ENCODE data around the gene PIP5K1A. TPM values are rescaled to one million over a fixed set of nuclear protein-coding genes. Genes with fewer than 3 reads are reported as not detected.

PIP5K1A gene
- total and polyA plus RNA-seq, 9 of the 15 experiments (the other 6 are each of a cell fraction or from before 2014, with no cell fraction given): 1.9 to 42.4 (median 18.8) TPM

DNA sequence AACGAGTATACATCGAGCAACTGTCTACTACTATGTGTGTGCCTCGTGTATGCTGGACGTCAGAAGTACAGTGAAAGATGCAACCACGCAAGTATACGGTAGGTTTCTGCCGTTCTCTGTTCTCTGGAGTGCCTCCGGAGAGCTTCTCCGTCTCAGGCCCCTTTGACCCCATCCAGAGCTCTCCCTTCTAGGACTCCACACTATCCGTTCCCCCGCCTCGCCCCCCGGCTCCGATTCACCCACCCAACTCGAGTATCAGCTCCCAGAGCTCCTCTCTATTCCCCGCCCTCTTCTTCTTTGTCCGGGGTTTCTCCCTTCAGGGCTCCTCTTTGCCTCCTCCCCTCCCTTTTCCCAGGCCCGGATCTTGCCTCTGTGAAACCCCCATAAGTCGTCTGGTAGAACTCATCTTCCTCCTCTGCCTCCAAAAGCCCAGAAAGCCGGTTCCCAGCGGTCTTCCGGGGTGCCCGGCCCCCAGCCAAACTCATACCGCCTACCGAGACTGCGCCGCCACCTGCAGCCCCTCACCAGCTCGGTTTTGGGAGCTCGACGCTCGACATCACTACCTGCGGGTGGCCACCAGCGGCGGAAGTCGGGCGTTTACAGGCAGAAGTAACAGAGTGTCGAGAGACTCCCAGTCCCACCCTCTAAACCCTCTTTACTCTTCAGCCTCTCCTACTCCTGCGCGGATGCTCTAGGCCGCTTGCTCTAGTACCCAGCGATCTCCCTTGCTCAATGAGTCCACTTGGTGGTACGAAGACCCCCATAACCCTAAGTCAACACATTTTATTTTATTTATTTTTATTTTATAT lies 8.5 kb upstream of the PIP5K1A start, which contains the start of gene VPS72 (continued):
- TF ChIP-seq HIVEP1 (CRISPR knock-in tag; IDR thresholded peaks at IDR 0.05): no peak
- TF ChIP-seq, protein P1, sequence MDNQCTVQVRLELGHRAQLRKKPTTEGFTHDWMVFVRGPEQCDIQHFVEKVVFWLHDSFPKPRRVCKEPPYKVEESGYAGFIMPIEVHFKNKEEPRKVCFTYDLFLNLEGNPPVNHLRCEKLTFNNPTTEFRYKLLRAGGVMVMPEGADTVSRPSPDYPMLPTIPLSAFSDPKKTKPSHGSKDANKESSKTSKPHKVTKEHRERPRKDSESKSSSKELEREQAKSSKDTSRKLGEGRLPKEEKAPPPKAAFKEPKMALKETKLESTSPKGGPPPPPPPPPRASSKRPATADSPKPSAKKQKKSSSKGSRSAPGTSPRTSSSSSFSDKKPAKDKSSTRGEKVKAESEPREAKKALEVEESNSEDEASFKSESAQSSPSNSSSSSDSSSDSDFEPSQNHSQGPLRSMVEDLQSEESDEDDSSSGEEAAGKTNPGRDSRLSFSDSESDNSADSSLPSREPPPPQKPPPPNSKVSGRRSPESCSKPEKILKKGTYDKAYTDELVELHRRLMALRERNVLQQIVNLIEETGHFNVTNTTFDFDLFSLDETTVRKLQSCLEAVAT (IDR thresholded peaks at IDR 0.05): peak in 1 of 2 experiments; percentile 100; a peak in 2 of 4 replicates
- no peak for TF ChIP-seq MTF1 (CRISPR knock-in tag; IDR thresholded peaks at IDR 0.05; ENCODE audit: borderline replicate concordance)
- TF ChIP-seq PURB (CRISPR knock-in tag; IDR thresholded peaks at IDR 0.05; ENCODE audit: low read depth): no peak
- TF ChIP-seq HMGN3 (IDR thresholded peaks at IDR 0.05; ENCODE audit: borderline replicate concordance, extremely low read depth, insufficient read length, low read depth, low read length): peak; percentile 69
- no peak for TF ChIP-seq RFX7 (CRISPR knock-in tag; IDR thresholded peaks at IDR 0.05)
- TF ChIP-seq FOXM1 (IDR thresholded peaks at IDR 0.05; ENCODE audit: low read depth): peak; percentile 84
- no peak for TF ChIP-seq FOXM1 (CRISPR knock-in tag; IDR thresholded peaks at IDR 0.05; ENCODE audit: low read depth)
- peak; percentile 15; the same call in 1 of the 2 replicates for TF ChIP-seq MEF2A (IDR thresholded peaks at IDR 0.05; ENCODE audit: control insufficient read depth, low read depth, low read length)
- TF ChIP-seq BDP1 (IDR thresholded peaks at IDR 0.05; ENCODE audit: insufficient read depth, insufficient read length): no peak
- TF ChIP-seq POLR2B (IDR thresholded peaks at IDR 0.05; ENCODE audit: low read depth, partially characterized antibody): peak; percentile 83
- TF ChIP-seq MCM5 (IDR thresholded peaks at IDR 0.05; ENCODE audit: low read depth): no peak
- TF ChIP-seq ZNF197 (CRISPR knock-in tag; IDR thresholded peaks at IDR 0.05; ENCODE audit: low read depth): no peak
- no peak for TF ChIP-seq SFPQ (IDR thresholded peaks at IDR 0.05; ENCODE audit: low read depth, low read length)
- TF ChIP-seq ZNF212 (CRISPR knock-in tag; IDR thresholded peaks at IDR 0.05): no peak
- no peak for TF ChIP-seq CREB3 (tag; conservative IDR thresholded peaks at IDR 0.05; ENCODE audit: low read depth)
- TF ChIP-seq TFAM (CRISPR knock-in tag; conservative IDR thresholded peaks at IDR 0.05): no peak
- peak; percentile 76 for TF ChIP-seq TAF7 (tag; IDR thresholded peaks at IDR 0.05)
- peak; percentile 71 for TF ChIP-seq RNF2 (IDR thresholded peaks at IDR 0.05)
- peak; percentile 95 for TF ChIP-seq POLR2AphosphoS5 (IDR thresholded peaks at IDR 0.05; ENCODE audit: control insufficient read depth, insufficient read depth, low read depth, low read length)
- no peak for TF ChIP-seq KAT2B (IDR thresholded peaks at IDR 0.05; ENCODE audit: low read depth, low read length)
- no peak for TF ChIP-seq ATF1 (CRISPR knock-in tag; IDR thresholded peaks at IDR 0.05)
- TF ChIP-seq ATF1 (tag; IDR thresholded peaks at IDR 0.05): peak; percentile 56; the same call in 1 of the 2 replicates
- TF ChIP-seq CHD2 (IDR thresholded peaks at IDR 0.05; ENCODE audit: low read depth, low read length): no peak
- no peak for TF ChIP-seq ZNF140 (CRISPR knock-in tag; IDR thresholded peaks at IDR 0.05)
- TF ChIP-seq ZNF696 (CRISPR knock-in tag; conservative IDR thresholded peaks at IDR 0.05): no peak

All from K562 (cell line).